ENCODE results near the gene RPS2. TPM values are rescaled to one million over a fixed set of nuclear protein-coding genes. Genes with fewer than 3 reads are reported as not detected.
"Not testable (repeated sequence)": the region's sequence is repeated elsewhere in the genome, so short reads cannot be mapped to it uniquely, and the experiment has no call there.

Gene RPS2
- total RNA-seq, 1 donor from 2014 or later = 2,309 TPM

GRCh38 chr16:1942810-1943726, 21.6 kb downstream of the RPS2 start, which contains the start of gene MSRB1:
Gene MSRB1, minus strand, starts transcription at chr16:1943199. Its CDS starts 43 bp downstream, at chr16:1943156.
- Mint-ChIP-seq H3K4me3 (ENCODE audit: low read depth) (peak within 1 kb of the TSS; percentile 88), H3K27me3 (no peaks in the 10 kb centered on the region), H3K9me3 (ENCODE audit: low read depth) (no peaks in the 10 kb centered on the region), H3K4me1 (ENCODE audit: low read depth) (peaks cover 2% of the 10 kb centered on the region), H3K36me3 (ENCODE audit: insufficient read depth) (no peaks in the 10 kb centered on the region), H3K27ac (peak within 1 kb of the TSS; percentile 77)
- TF ChIP-seq CTCF (IDR thresholded peaks at IDR 0.05; ENCODE audit: unreplicated experiment) = peak; percentile 14
- peak; percentile 100 for DNase-seq (ENCODE audit: low spot score, unreplicated experiment)

- Mint-ChIP-seq H3K4me1 (ENCODE audit: low read depth) (peaks cover 2% of the 10 kb centered on the region), H3K36me3 (ENCODE audit: insufficient read depth) (no peaks in the 10 kb centered on the region), H3K27me3 (no peaks in the 10 kb centered on the region), H3K4me3 (ENCODE audit: low read depth) (peak overlapping the region; percentile 88), H3K27ac (no peak overlapping the region), H3K9me3 (ENCODE audit: low read depth) (no peaks in the 10 kb centered on the region)
- no peak for DNase-seq (ENCODE audit: low spot score, unreplicated experiment)
- no peak for TF ChIP-seq CTCF (IDR thresholded peaks at IDR 0.05; ENCODE audit: unreplicated experiment)
These were observed 22.4 kb downstream of the RPS2 start for GRCh38 chr16:1942047-1942809.

- Mint-ChIP-seq H3K36me3 (ENCODE audit: insufficient read depth) (peaks cover 1% of the 10 kb centered on the region), H3K4me1 (ENCODE audit: low read depth) (peaks cover 2% of the 10 kb centered on the region), H3K9me3 (ENCODE audit: low read depth) (no peaks in the 10 kb centered on the region), H3K27ac (peak overlapping the region; percentile 67), H3K4me3 (ENCODE audit: low read depth) (peak overlapping the region; percentile 88), H3K27me3 (no peaks in the 10 kb centered on the region)
- DNase-seq (ENCODE audit: low spot score, unreplicated experiment) = no peak
- TF ChIP-seq CTCF (IDR thresholded peaks at IDR 0.05; ENCODE audit: unreplicated experiment) = peak; percentile 17
These were observed 23.2 kb downstream of the RPS2 start for GRCh38 chr16:1941162-1942046.

GRCh38 chr16:1940273-1941161, 24.1 kb downstream of the RPS2 start:
- peak overlapping the region; percentile 19 for H3K4me3 Mint-ChIP-seq (ENCODE audit: low read depth)
- no peaks in the 10 kb centered on the region for H3K27me3 Mint-ChIP-seq
- peaks cover 2% of the 10 kb centered on the region for H3K4me1 Mint-ChIP-seq (ENCODE audit: low read depth)
- DNase-seq (ENCODE audit: low spot score, unreplicated experiment) = no peak
- H3K9me3 Mint-ChIP-seq (ENCODE audit: low read depth) = no peaks in the 10 kb centered on the region
- peaks cover 1% of the 10 kb centered on the region for H3K36me3 Mint-ChIP-seq (ENCODE audit: insufficient read depth)
- TF ChIP-seq CTCF (IDR thresholded peaks at IDR 0.05; ENCODE audit: unreplicated experiment) = no peak
- H3K27ac Mint-ChIP-seq = peak overlapping the region; percentile 37

DNA sequence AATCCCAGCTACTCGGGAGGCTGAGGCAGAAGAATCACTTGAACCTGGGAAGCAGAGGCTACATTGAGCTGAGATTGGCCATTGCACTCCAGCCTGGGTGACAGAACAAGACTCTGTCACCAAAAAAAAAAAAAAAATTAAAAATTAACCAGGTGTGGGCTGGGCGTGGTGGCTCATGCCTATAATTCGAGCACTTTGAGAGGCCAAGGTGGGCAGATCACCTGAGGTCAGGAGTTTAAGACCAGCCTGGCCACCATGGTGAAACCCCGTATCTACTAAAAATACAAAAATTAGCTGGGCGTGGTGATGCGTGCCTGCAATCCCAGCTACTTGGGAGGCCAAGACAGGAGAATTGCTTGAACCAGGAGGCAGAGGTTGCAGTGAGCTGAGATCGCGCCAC, 24.8 kb downstream of the RPS2 start:
- not testable (repeated sequence) for H3K27ac Mint-ChIP-seq; DNase-seq (ENCODE audit: low spot score, unreplicated experiment); H3K36me3 Mint-ChIP-seq (ENCODE audit: insufficient read depth); H3K4me1 Mint-ChIP-seq (ENCODE audit: low read depth); H3K27me3 Mint-ChIP-seq; H3K4me3 Mint-ChIP-seq (ENCODE audit: low read depth); H3K9me3 Mint-ChIP-seq (ENCODE audit: low read depth)

All from progenitor cell of endocrine pancreas (in vitro differentiated cells).